ENCODE data around the gene FAM120AOS. TPM values are rescaled to one million over a fixed set of nuclear protein-coding genes. Genes with fewer than 3 reads are reported as not detected.

FAM120AOS gene
- total and polyA plus RNA-seq, 2 of the 8 experiments (the other 6 are each of a cell fraction or from before 2014, with no cell fraction given), result 29.6 to 37.6 TPM

- Histone ChIP-seq H3K23ac (ENCODE audit: insufficient read length) (no peak overlapping the region), H3K27me3 (replicated peaks in 1 of 4; ENCODE audit: control insufficient read depth in 3 of 4, extremely low read depth in 1 of 4, insufficient read depth in 3 of 4, low read length in 3 of 4) (no peaks in the 10 kb centered on the region), H4K20me1 (replicated peaks in 1 of 2; ENCODE audit: control insufficient read depth in 1 of 2, insufficient read depth in 2 of 2, low read length in 2 of 2) (peaks cover 3 to 10% of the 10 kb centered on the region in 2 experiments), H3K79me2 (ENCODE audit: control insufficient read depth in 1 of 2, insufficient read depth in 2 of 2, low read length in 2 of 2) (peaks cover 20 to 99% of the 10 kb centered on the region in 2 experiments), H4K5ac (ENCODE audit: insufficient read length, low read depth, low read length) (no peak overlapping the region), H2BK12ac (ENCODE audit: low read depth, low read length) (no peak overlapping the region), H3K9me3 (ENCODE audit: insufficient read depth in 2 of 2, low read depth in 1 of 2, low read length in 1 of 2) (no peaks in the 10 kb centered on the region), H3K4me1 (replicated peaks in 1 of 4; ENCODE audit: control insufficient read depth in 3 of 4, insufficient read depth in 4 of 4, low read length in 3 of 4) (peaks cover 0 to 7% (median 5%) of the 10 kb centered on the region in 4 experiments; a peak in 3 of 7 replicates), H3K27ac (ENCODE audit: low read depth, low read length) (no peak overlapping the region), H2AFZ (ENCODE audit: low read length) (no peak overlapping the region), H3K56ac (replicated peaks; ENCODE audit: insufficient read length, low read depth, low read length) (no peak overlapping the region), H3K36me3 (ENCODE audit: control insufficient read depth in 2 of 4, insufficient read depth in 4 of 4, low read length in 3 of 4) (no peaks in the 10 kb centered on the region), H2BK15ac (ENCODE audit: low read length) (no peak overlapping the region), H2BK5ac (ENCODE audit: low read depth, low read length) (no peak overlapping the region), H3K18ac (ENCODE audit: extremely low read depth, low read length) (no peak overlapping the region), H3K14ac (ENCODE audit: insufficient read length) (no peak overlapping the region), H3K79me1 (ENCODE audit: low read depth, low read length) (peaks cover 4% of the 10 kb centered on the region), H3K9ac (replicated peaks in 1 of 4; ENCODE audit: extremely low read depth in 1 of 4, low read depth in 3 of 4, low read length in 3 of 4) (no peak overlapping the region), H2AK5ac (ENCODE audit: low read depth, low read length) (no peak overlapping the region), H2BK120ac (replicated peaks; ENCODE audit: low read depth, low read length) (no peak overlapping the region), H3K4ac (replicated peaks; ENCODE audit: insufficient read length, low read depth, low read length) (no peak overlapping the region), H4K8ac (ENCODE audit: extremely low read depth, insufficient read depth, low read length) (no peak overlapping the region), H3K23me2 (ENCODE audit: low read depth, low read length) (peaks cover 3% of the 10 kb centered on the region; the same call in 1 of the 2 replicates), H3K4me2 (ENCODE audit: insufficient read depth in 1 of 2, low read depth in 2 of 2, low read length in 2 of 2) (no peak overlapping the region), H2BK20ac (ENCODE audit: low read length) (no peak overlapping the region), H3K4me3 (ENCODE audit: extremely low read depth in 1 of 4, insufficient read depth in 2 of 4, low read depth in 3 of 4, low read length in 4 of 4) (no peak overlapping the region), H4K91ac (replicated peaks; ENCODE audit: insufficient read length, low read length) (no peak overlapping the region)
- CTCF ChIA-PET (ENCODE audit: partially characterized antibody), result no interaction called here
- POLR2A ChIA-PET (ENCODE audit: partially characterized antibody), result no interaction called here
- DNase-seq (ENCODE audit: low read depth in 1 of 2, low spot score in 2 of 2) (no peak), FAIRE-seq (no peak)
- WGBS, 2 experiments (ENCODE audit: extremely low coverage in 1 of 2, insufficient coverage in 1 of 2, insufficient read length in 1 of 2, insufficient replicate concordance in 2 of 2, low coverage in 1 of 2, low lambda C conversion rate in 2 of 2, missing lambda C conversion rate in 1 of 2), result 92% methylated on average over 4 of the region's 4 CpGs; no CpG with 5 or more reads in 1 of the 2 experiments
- TF ChIP-seq TCF12 (IDR thresholded peaks at IDR 0.05; ENCODE audit: low read depth, low read length) (no peak), SUZ12 (IDR thresholded peaks at IDR 0.05; ENCODE audit: low read length) (no peak), ASH2L (IDR thresholded peaks at IDR 0.05; ENCODE audit: low read length) (no peak), USF2 (IDR thresholded peaks at IDR 0.05; ENCODE audit: low read length) (no peak), CBX5 (IDR thresholded peaks at IDR 0.05; ENCODE audit: low read depth, low read length) (no peak)
These were observed 5.3 kb upstream of the FAM120AOS start for GRCh38 chr9:93458712-93459111.
